SU-DHL-6 (cell line): ENCODE results near the gene NOXA1.
A peak's percentile ranks its signal among the peaks of the same experiment; 100 is the strongest.

Source experiments
- H2AFZ ChIP-seq: fragments of 200-600 bp; sonication (generic); 2 replicates; pipeline ENCODE4 v1.6.1; 2014; ENCODE audit warnings: low read depth, mild to moderate bottlenecking, moderate library complexity, mixed read lengths, antibody characterized with exemption, low read length; ENCODE audit not compliant: severe bottlenecking
- H3F3A ChIP-seq: fragments of 200-600 bp; shearing (Covaris generic); 2 replicates; pipeline ENCODE4 v1.6.0; 2016; ENCODE audit warnings: antibody characterized with exemption, mild to moderate bottlenecking; ENCODE audit not compliant: insufficient read depth
- H3K27ac ChIP-seq: fragments of 200-600 bp; sonication (generic); 2 replicates; pipeline ENCODE4 v1.5.1; 2016; ENCODE audit warnings: low read depth, mild to moderate bottlenecking, low read length, moderate library complexity, mixed read lengths
- H3K27me3 ChIP-seq: fragments of 200-600 bp; sonication (generic), shearing (Covaris generic); 2 replicates; pipeline ENCODE4 v1.6.0; 2014; ENCODE audit warnings: mild to moderate bottlenecking, low read length
- H3K36me3 ChIP-seq: fragments of 200-600 bp; sonication (generic); 2 replicates; pipeline ENCODE4 v1.6.1; 2014; ENCODE audit warnings: mild to moderate bottlenecking, low read length, mixed read lengths
- H3K4me2 ChIP-seq: fragments of 300-600, 200-600 bp; shearing (Covaris generic), sonication (generic); 2 replicates; pipeline ENCODE4 v1.6.0; 2014; ENCODE audit warnings: low read length, low read depth, mild to moderate bottlenecking; ENCODE audit not compliant: poor library complexity, severe bottlenecking
- H3K4me3 ChIP-seq: fragments of 200-600 bp; sonication (generic); 2 replicates; pipeline ENCODE4 v1.5.1; 2014; ENCODE audit warnings: antibody characterized with exemption, low read length, mild to moderate bottlenecking, mixed read lengths; ENCODE audit not compliant: insufficient read depth, poor library complexity, severe bottlenecking
- H3K79me2 ChIP-seq: fragments of 200-600 bp; sonication (generic); 2 replicates; pipeline ENCODE4 v1.6.1; 2014; ENCODE audit warnings: mild to moderate bottlenecking, low read length, moderate library complexity; ENCODE audit not compliant: insufficient read depth
- H3K9ac ChIP-seq: fragments of 200-600 bp; sonication (generic); 2 replicates; pipeline ENCODE4 v1.7.0; 2014; ENCODE audit warnings: mild to moderate bottlenecking, low read length
- H3K9me2 ChIP-seq: fragments of 200-600 bp; sonication (generic); replicated peaks from 2 replicates; pipeline ENCODE4 v1.6.1; 2014; ENCODE audit warnings: low read length; ENCODE audit not compliant: insufficient read depth
- H3K9me3 ChIP-seq: fragments of 200-600 bp; sonication (generic); 2 replicates; pipeline ENCODE4 v1.6.1; 2014; ENCODE audit warnings: low read length, mixed read lengths; ENCODE audit not compliant: insufficient read depth
- H4K20me1 ChIP-seq: fragments of 200-600 bp; sonication (generic); 2 replicates; pipeline ENCODE4 v1.6.1; 2014; ENCODE audit warnings: low read depth, mild to moderate bottlenecking, antibody characterized with exemption, low read length, moderate library complexity, mixed read lengths
- EZH2phosphoT487 ChIP-seq: fragments of 200-600 bp; sonication (generic), shearing (Covaris generic); conservative IDR thresholded peaks from 2 replicates; pipeline ENCODE4 v1.6.1; 2018; ENCODE audit warnings: mild to moderate bottlenecking, antibody characterized with exemption, low read length, moderate library complexity, mixed read lengths
- TF ChIP-seq, protein P1 (sequence below): fragments of 200-600 bp; sonication (generic); IDR thresholded peaks from one replicate; pipeline ENCODE4 v1.5.1; 2017; ENCODE audit warnings: antibody characterized with exemption, mild to moderate bottlenecking, low read length, moderate library complexity; ENCODE audit not compliant: insufficient read depth, poor library complexity, severe bottlenecking

NOXA1 gene

DNA sequence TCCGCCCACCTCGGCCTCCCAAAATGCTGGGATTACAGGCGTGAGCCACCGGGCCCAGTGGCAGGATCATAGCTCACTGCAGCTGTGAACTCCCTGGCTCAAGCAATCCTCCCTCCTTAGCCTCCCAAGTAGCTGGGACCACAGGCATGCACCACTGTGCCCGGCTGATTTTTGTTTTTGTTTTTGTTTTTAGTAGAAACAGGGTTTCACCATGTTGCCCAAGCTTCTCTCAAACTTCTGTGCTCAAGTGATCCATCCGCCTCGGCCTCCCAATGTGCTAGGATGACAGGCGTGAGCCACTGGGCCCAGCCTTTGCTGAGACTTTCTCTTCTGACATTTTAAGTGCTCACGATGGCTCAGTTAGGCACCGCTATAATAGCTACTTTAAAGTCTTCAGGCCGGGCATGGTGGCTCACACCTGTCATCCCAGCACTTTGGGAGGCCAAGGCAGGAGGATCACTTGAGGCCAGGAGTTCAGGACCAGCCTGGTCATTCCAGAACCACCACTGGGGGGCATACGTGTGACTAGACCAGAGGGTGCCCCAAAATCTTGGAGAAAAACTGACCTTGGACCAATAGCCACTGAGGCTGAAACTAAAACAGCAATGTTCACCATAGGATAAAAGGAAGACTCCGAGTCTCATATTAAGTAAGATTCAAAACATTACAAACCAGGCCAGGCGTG, 21.1 kb downstream of the NOXA1 start:
- Histone ChIP-seq H3K4me3 (no peak overlapping the region), H3K4me2 (no peak overlapping the region), H3K79me2 (no peaks in the 10 kb centered on the region), H3K27me3 (no peaks in the 10 kb centered on the region), H4K20me1 (no peaks in the 10 kb centered on the region), H3K27ac (no peak overlapping the region), H3F3A (peaks cover 6% of the 10 kb centered on the region), H3K9me2 (no peaks in the 10 kb centered on the region), H3K36me3 (no peaks in the 10 kb centered on the region), H3K9me3 (no peaks in the 10 kb centered on the region), H3K9ac (no peak overlapping the region), H2AFZ (no peak overlapping the region)
- TF ChIP-seq, protein P1, sequence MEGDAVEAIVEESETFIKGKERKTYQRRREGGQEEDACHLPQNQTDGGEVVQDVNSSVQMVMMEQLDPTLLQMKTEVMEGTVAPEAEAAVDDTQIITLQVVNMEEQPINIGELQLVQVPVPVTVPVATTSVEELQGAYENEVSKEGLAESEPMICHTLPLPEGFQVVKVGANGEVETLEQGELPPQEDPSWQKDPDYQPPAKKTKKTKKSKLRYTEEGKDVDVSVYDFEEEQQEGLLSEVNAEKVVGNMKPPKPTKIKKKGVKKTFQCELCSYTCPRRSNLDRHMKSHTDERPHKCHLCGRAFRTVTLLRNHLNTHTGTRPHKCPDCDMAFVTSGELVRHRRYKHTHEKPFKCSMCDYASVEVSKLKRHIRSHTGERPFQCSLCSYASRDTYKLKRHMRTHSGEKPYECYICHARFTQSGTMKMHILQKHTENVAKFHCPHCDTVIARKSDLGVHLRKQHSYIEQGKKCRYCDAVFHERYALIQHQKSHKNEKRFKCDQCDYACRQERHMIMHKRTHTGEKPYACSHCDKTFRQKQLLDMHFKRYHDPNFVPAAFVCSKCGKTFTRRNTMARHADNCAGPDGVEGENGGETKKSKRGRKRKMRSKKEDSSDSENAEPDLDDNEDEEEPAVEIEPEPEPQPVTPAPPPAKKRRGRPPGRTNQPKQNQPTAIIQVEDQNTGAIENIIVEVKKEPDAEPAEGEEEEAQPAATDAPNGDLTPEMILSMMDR = no peak
- TF ChIP-seq EZH2phosphoT487 = no peak

DNA sequence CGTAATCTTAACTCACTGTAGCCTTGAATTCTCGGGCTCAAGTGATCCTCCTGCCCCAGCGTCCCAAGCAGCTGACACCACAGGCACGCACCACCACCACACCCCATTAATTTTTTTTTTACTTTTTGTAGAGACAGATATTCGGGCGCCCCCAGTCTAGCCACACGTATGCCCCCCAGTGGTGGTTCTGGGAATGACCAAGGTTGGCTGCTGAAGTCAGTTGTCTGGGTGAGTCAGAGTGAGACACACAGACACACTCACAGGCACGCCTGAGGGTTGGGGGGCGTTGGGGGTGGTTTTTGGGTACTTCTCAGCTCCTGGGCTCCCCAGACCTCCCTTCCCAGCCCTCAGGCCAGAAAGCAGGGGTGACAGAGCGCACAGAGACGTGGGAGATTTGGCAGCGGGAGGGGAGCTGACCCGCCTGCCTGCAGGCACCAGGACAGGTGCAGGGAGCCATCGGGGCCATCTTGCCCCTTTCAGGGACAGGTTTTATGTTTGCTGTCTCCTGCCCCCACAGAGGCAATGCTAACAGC, 22.1 kb downstream of the NOXA1 start:
- Histone ChIP-seq H3K9me2 (no peaks in the 10 kb centered on the region), H3F3A (peaks cover 6% of the 10 kb centered on the region), H2AFZ (no peak overlapping the region), H3K9ac (no peak overlapping the region), H3K79me2 (no peaks in the 10 kb centered on the region), H3K4me3 (no peak overlapping the region), H3K27me3 (no peaks in the 10 kb centered on the region), H3K27ac (no peak overlapping the region), H3K9me3 (no peaks in the 10 kb centered on the region), H3K4me2 (no peak overlapping the region), H4K20me1 (no peaks in the 10 kb centered on the region), H3K36me3 (no peaks in the 10 kb centered on the region)
- no peak for TF ChIP-seq EZH2phosphoT487
- TF ChIP-seq, protein P1 = peak; percentile 83

DNA sequence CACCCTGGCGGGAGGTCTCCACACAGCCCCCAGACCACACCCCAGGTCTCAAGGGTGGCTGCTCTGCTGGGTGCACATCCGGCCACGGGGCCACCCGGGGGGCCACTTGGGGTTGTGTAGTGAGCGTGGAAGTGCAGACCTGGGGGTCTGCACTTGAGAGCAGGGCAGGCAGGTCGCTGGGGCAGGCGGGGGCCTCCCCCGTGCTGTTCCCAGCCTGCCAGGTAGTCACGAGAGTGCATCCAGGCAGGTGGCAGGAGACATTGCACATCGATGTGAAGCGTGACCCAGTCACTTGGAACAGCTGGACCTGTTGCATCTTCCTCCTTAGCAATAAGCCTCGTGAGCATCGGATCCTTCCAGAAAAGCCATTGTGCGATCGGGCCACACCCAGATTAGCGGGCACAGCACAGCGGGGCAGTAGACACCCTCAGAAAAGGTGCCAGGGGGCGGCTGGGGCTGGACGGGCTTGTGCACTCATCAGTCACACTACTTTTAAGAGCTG, 22.8 kb downstream of the NOXA1 start:
- H3K4me2 ChIP-seq = no peak overlapping the region
- H3K27me3 ChIP-seq = no peaks in the 10 kb centered on the region
- no peak overlapping the region for H3K27ac ChIP-seq
- H3K9ac ChIP-seq = no peak overlapping the region
- H3K79me2 ChIP-seq = no peaks in the 10 kb centered on the region
- H3K9me2 ChIP-seq = no peaks in the 10 kb centered on the region
- no peaks in the 10 kb centered on the region for H3K36me3 ChIP-seq
- peaks cover 6% of the 10 kb centered on the region for H3F3A ChIP-seq
- no peak overlapping the region for H3K4me3 ChIP-seq
- H4K20me1 ChIP-seq = no peaks in the 10 kb centered on the region
- TF ChIP-seq, protein P1 = no peak
- TF ChIP-seq EZH2phosphoT487 = no peak
- no peak overlapping the region for H2AFZ ChIP-seq
- no peaks in the 10 kb centered on the region for H3K9me3 ChIP-seq
